GM12891 (cell line): ENCODE measurements around the gene PXK.

ENCODE experiments used
- DNase-seq: peaks from one replicate; pipeline ENCODE4 v3.0.0; 2011; ENCODE audit warnings: low spot score; ENCODE audit not compliant: insufficient read length
- FAIRE-seq: peaks from 2 replicates; lab custom pipeline; 2011; peaks lifted over from hg19 to GRCh38; lab: Jason Lieb, UNC
- PAX5 ChIP-seq: IDR thresholded peaks from 2 replicates; pipeline ENCODE4 v1.6.1; 2011; ENCODE audit warnings: low read length, moderate library complexity, mild to moderate bottlenecking; ENCODE audit not compliant: insufficient read depth, severe bottlenecking
- POLR2A ChIP-seq: IDR thresholded peaks from 2 replicates; pipeline ENCODE4 v1.6.1; 2011; ENCODE audit warnings: low read depth, low read length, control low read depth
- POLR2AphosphoS5 ChIP-seq: IDR thresholded peaks from 2 replicates; pipeline ENCODE4 v1.6.1; 2011; ENCODE audit warnings: low read depth, low read length, control low read depth
- POU2F2 ChIP-seq: IDR thresholded peaks from 2 replicates; pipeline ENCODE4 v1.6.1; 2011; ENCODE audit warnings: low read depth, mild to moderate bottlenecking, control low read depth, low read length, moderate library complexity
- SPI1 ChIP-seq: IDR thresholded peaks from 2 replicates; pipeline ENCODE4 v1.6.1; 2011; ENCODE audit warnings: low read depth, low read length, control low read depth
- TAF1 ChIP-seq: IDR thresholded peaks from 2 replicates; pipeline ENCODE4 v1.6.1; 2011; ENCODE audit warnings: low read depth, low read length, control low read depth

The PXK gene

GRCh38 chr3:58322793-58323192 is 9.9 kb upstream of the PXK start:
- no peak for TF ChIP-seq POLR2AphosphoS5
- TF ChIP-seq POLR2A = no peak
- TF ChIP-seq PAX5 = no peak
- TF ChIP-seq SPI1 = no peak
- no peak for TF ChIP-seq TAF1
- TF ChIP-seq POU2F2 = no peak
- DNase-seq (no peak), FAIRE-seq (no peak)

GRCh38 chr3:58323529-58324390 is 8.9 kb upstream of the PXK start:
- TF ChIP-seq POLR2AphosphoS5 (no peak), TAF1 (no peak), PAX5 (no peak), POLR2A (no peak), SPI1 (no peak), POU2F2 (no peak)
- FAIRE-seq (peak; percentile 48), DNase-seq (no peak)

- no peak for TF ChIP-seq TAF1
- TF ChIP-seq POU2F2 = no peak
- TF ChIP-seq SPI1 = no peak
- TF ChIP-seq POLR2A = no peak
- no peak for DNase-seq
- FAIRE-seq = no peak
These were observed 8.0 kb upstream of the PXK start for GRCh38 chr3:58324391-58325390.

GRCh38 chr3:58325525-58325992 is 7.1 kb upstream of the PXK start:
- TF ChIP-seq POLR2AphosphoS5 (no peak), SPI1 (no peak), TAF1 (no peak)
- FAIRE-seq (peak; percentile 26), DNase-seq (no peak)

GRCh38 chr3:58326267-58326900 is 6.3 kb upstream of the PXK start:
- TF ChIP-seq POLR2A = no peak
- TF ChIP-seq POU2F2 = no peak
- no peak for TF ChIP-seq SPI1
- no peak for TF ChIP-seq PAX5
- TF ChIP-seq TAF1 = no peak
- TF ChIP-seq POLR2AphosphoS5 = no peak
- FAIRE-seq = no peak
- DNase-seq = no peak

- no peak for FAIRE-seq
- TF ChIP-seq SPI1 (no peak), POU2F2 (no peak), POLR2A (no peak), POLR2AphosphoS5 (no peak), TAF1 (no peak), PAX5 (no peak)
- no peak for DNase-seq
These were observed 3.4 kb upstream of the PXK start for GRCh38 chr3:58329150-58329921.

GRCh38 chr3:58329922-58330413 is 2.7 kb upstream of the PXK start:
- DNase-seq = no peak
- no peak for FAIRE-seq
- TF ChIP-seq POU2F2 = no peak
- no peak for TF ChIP-seq POLR2A
- no peak for TF ChIP-seq TAF1
- no peak for TF ChIP-seq PAX5
- no peak for TF ChIP-seq POLR2AphosphoS5
- TF ChIP-seq SPI1 = no peak

GRCh38 chr3:58331593-58332152 is 1.0 kb upstream of the PXK start:
- no peak for DNase-seq
- TF ChIP-seq POU2F2 (no peak), POLR2A (no peak), POLR2AphosphoS5 (no peak), SPI1 (no peak), PAX5 (no peak), TAF1 (no peak)
- FAIRE-seq = no peak
